Activated CD4-positive, alpha-beta memory T cell treated with anti-CD3 and anti-CD28 coated beads, Interleukin-2, amount 10 ng/mL, durations not matched to agents 7 days and 5 days (primary cell): Measurements from ENCODE around the gene OR51L1. TPM values are rescaled to one million over a fixed set of nuclear protein-coding genes. Genes with fewer than 3 reads are reported as not detected.
A peak's percentile ranks its signal among the peaks of the same experiment; 100 is the strongest.
"Not testable (repeated sequence)": the region's sequence is repeated elsewhere in the genome, so short reads cannot be mapped to it uniquely, and the experiment has no call there.

Experiments used
- CTCF ChIA-PET: fragments of 350-600 bp; sonication (Branson Sonifier 250); formaldehyde crosslinking; loops from one replicate; lab custom pipeline; 2021; ENCODE audit warnings: antibody characterized with exemption, inconsistent platforms; lab: Charles Lee
- POLR2A ChIA-PET: fragments of 350-600 bp; sonication (Branson Sonifier 250); formaldehyde crosslinking; loops from one replicate; lab custom pipeline; 2021; ENCODE audit warnings: antibody characterized with exemption; lab: Charles Lee
- DNase-seq: peaks from one replicate; pipeline ENCODE4 v3.0.0-alpha.2; 2020
- H3K27ac Mint-ChIP-seq: one replicate; pipeline ENCODE4 v1.8.0; 2021; ENCODE audit warnings: mild to moderate bottlenecking, mixed read lengths
- H3K27me3 Mint-ChIP-seq: one replicate; pipeline ENCODE4 v1.8.0; 2021; ENCODE audit warnings: mixed read lengths
- H3K36me3 Mint-ChIP-seq: one replicate; pipeline ENCODE4 v1.8.0; 2021; ENCODE audit warnings: low read depth, mixed read lengths
- H3K4me1 Mint-ChIP-seq: one replicate; pipeline ENCODE4 v1.8.0; 2021; ENCODE audit warnings: mixed read lengths
- H3K4me3 Mint-ChIP-seq: one replicate; pipeline ENCODE4 v1.8.0; 2021; ENCODE audit warnings: mild to moderate bottlenecking, mixed read lengths
- H3K9me3 Mint-ChIP-seq: one replicate; pipeline ENCODE4 v1.8.0; 2021; ENCODE audit warnings: mixed read lengths
- total RNA-seq, 2 experiments: library from RNA; stranded (reverse); gene quantifications; one replicate each; pipeline ENCODE4 v1.2.3, GENCODE V29; 2021

Gene OR51L1, protein sequence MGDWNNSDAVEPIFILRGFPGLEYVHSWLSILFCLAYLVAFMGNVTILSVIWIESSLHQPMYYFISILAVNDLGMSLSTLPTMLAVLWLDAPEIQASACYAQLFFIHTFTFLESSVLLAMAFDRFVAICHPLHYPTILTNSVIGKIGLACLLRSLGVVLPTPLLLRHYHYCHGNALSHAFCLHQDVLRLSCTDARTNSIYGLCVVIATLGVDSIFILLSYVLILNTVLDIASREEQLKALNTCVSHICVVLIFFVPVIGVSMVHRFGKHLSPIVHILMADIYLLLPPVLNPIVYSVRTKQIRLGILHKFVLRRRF
- total RNA-seq = not detected

DNA sequence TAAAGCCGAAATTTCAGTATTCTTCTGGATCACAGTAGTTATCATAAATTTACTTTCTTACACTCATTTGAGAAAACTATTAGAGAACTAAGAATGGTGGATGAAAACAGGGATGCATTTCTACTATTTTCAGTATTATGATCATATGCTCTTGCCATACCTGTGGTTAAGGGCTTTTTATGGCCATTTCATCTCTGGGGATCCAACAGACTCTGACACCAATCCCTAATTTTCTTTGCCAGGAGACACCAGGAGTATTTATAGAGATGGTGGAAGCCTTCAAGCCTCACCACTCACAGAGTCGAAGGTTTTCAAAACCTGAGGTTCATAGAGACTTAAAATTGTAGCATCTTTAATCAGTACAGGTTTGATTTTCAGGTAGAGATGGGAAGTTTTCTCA is at the start of gene OR51L1:
Gene OR51L1, plus strand, starts transcription at position 301 of the 400 bp plus-strand sequence. CDS start 4,132 bp downstream, outside the sequence.
- Mint-ChIP-seq H3K27me3 (no peaks in the 10 kb centered on the region), H3K4me1 (no peaks in the 10 kb centered on the region), H3K9me3 (no peaks in the 10 kb centered on the region), H3K36me3 (no peaks in the 10 kb centered on the region), H3K27ac (no peak within 1 kb of the TSS), H3K4me3 (no peak within 1 kb of the TSS)
- DNase-seq = no peak
- ChIA-PET CTCF (no interaction called here), POLR2A (no interaction called here)

DNA sequence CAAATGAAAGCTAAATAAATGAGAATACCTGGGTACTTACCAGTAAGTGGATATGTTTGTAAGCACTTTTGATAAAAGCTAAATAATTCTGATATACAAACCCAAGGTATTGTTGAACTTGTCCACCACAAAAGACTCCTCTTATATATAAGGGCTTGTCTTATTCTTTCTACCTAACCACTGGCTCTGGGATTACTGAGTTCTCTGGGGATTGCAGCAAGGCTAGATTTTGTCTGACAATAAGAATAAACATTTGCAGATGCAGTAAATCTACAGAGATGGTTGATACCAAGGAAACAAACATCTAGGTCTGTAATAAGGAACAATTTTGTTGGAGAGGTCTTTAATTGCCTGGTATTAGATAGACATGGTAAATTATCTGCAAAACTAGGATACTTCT is 47.1 kb upstream of the OR51L1 start, which contains the start of gene OR51A4:
Gene OR51A4, minus strand, starts transcription at position 101 of the 400 bp plus-strand sequence. CDS start 505 bp downstream, outside the sequence.
- CTCF ChIA-PET = no interaction called here
- Mint-ChIP-seq H3K4me1 (no peaks in the 10 kb centered on the region), H3K27me3 (no peaks in the 10 kb centered on the region), H3K36me3 (no peaks in the 10 kb centered on the region), H3K9me3 (no peaks in the 10 kb centered on the region), H3K27ac (no peak within 1 kb of the TSS), H3K4me3 (no peak within 1 kb of the TSS)
- POLR2A ChIA-PET = no interaction called here
- no peak for DNase-seq

DNA sequence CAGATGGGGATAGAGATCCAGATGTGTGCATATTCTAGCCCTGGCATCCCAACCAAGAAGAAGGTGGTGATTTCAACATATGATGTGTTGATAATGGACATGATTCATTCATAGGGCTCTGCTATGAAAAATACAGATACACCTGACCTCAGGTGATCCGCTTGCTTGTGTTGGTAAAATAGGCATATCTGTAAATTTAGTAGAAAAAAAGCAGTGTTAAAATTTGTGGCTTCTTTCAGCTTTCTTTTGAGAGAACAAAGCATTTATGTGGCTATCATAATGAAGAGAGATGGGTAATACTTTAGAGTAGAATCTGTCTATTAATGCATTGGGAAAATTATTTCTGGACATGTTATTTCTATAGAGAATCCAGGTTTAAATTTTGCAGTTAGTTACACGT is 39.0 kb upstream of the OR51L1 start, which contains the start of gene OR51A2:
Gene OR51A2, minus strand, starts transcription at position 101 of the 400 bp plus-strand sequence. Its CDS starts 0 bp downstream, at position 101.
- DNase-seq, H3K9me3 Mint-ChIP-seq, H3K4me1 Mint-ChIP-seq, H3K36me3 Mint-ChIP-seq, POLR2A ChIA-PET, H3K4me3 Mint-ChIP-seq, H3K27ac Mint-ChIP-seq, CTCF ChIA-PET, H3K27me3 Mint-ChIP-seq: not testable (repeated sequence)

DNA sequence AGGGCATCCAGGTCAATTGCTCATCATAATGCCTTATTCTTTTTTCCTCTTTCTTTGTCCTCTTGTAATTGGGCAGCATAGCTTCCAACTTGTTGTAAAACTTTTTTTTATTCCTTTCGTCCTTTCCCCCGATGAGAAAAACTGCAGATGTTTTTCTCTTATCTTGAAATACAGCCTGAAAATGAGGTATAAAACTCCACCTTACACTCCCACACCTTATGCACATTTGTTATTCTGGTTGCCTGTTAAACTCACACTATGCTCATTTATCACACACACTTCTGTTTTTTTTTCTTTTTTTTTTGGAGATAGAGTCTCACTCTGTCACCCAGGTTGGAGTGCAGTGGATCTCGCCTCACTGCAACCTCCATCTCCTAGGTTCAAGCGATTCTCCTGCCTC is 37.3 kb upstream of the OR51L1 start:
- ChIA-PET CTCF (no interaction called here), POLR2A (no interaction called here)
- no peaks in the 10 kb centered on the region for H3K4me1 Mint-ChIP-seq

DNA sequence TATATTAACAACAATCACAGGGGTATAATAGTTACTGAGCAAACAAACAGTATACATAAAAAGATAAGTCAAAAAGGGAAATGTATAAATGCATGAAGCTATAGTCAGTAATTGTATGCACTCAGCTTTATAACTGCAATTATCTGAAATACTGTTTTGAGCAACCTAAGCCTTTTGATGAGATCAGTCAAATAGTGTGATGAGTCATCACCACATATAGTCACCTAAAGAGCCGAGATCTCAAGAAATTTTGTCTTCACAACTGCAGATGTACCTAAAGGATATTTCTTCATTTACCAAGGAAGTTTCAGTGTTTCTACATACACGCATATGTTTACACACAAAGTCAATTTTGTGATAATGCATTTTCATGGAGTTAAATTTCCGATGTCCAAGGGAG is 33.8 kb upstream of the OR51L1 start:
- H3K27ac Mint-ChIP-seq = no peak overlapping the region
- no peaks in the 10 kb centered on the region for H3K36me3 Mint-ChIP-seq
- H3K4me3 Mint-ChIP-seq = no peak overlapping the region
- no peaks in the 10 kb centered on the region for H3K4me1 Mint-ChIP-seq
- ChIA-PET POLR2A (no interaction called here), CTCF (no interaction called here)
- peaks cover 2% of the 10 kb centered on the region for H3K9me3 Mint-ChIP-seq
- no peak for DNase-seq
- no peaks in the 10 kb centered on the region for H3K27me3 Mint-ChIP-seq

More for the DNA sequence above, 37.3 kb upstream of the OR51L1 start:
- peaks cover 2% of the 10 kb centered on the region for H3K9me3 Mint-ChIP-seq
- H3K4me3 Mint-ChIP-seq = no peak overlapping the region
- no peak overlapping the region for H3K27ac Mint-ChIP-seq
- no peak for DNase-seq
- no peaks in the 10 kb centered on the region for H3K27me3 Mint-ChIP-seq
- no peaks in the 10 kb centered on the region for H3K36me3 Mint-ChIP-seq

DNA sequence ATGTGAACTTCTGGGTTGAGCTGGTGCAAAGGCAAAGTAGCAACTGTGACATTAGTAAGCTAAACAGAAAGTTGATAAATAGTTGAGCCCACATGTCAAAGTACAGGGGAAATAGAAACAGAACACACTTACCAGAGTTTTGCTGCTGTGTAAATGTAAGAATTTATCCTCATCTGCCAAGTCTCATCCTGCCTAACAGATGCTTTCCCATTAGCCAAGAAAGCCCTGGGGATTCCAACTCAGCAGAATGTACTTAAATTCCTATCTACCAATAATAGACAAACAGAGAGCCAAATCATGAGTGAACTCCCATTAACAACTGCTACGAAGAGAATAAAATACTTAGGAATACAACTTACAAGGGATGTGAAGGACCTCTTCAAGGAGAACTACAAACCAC is 31.8 kb upstream of the OR51L1 start:
- Mint-ChIP-seq H3K36me3 (no peaks in the 10 kb centered on the region), H3K4me1 (no peaks in the 10 kb centered on the region), H3K27ac (no peak overlapping the region), H3K27me3 (no peaks in the 10 kb centered on the region), H3K9me3 (peaks cover 2% of the 10 kb centered on the region), H3K4me3 (no peak overlapping the region)
- no peak for DNase-seq
- ChIA-PET POLR2A (no interaction called here), CTCF (no interaction called here)

DNA sequence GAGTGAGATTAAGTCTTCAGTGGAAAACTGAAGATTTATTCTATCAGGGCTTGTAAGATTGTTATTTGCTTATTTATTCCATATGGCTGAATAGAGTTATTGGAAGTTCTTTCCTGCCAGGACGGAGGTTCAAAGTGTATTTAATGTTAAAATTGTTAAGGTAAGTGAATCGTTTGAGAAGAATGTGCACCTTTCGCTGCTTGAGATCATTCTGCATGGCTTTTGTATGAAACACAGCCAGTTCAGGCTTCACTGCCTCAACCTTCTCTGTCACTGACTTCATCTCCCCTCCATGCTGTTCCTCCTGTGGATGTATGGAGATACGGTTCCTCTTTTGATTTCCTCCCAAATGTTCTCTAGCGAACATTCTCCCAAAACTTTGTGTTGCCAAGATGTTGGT is 19.2 kb upstream of the OR51L1 start:
- no peak overlapping the region for H3K4me3 Mint-ChIP-seq
- no peaks in the 10 kb centered on the region for H3K4me1 Mint-ChIP-seq
- ChIA-PET POLR2A (no interaction called here), CTCF (no interaction called here)
- DNase-seq = no peak
- no peaks in the 10 kb centered on the region for H3K27me3 Mint-ChIP-seq
- no peaks in the 10 kb centered on the region for H3K36me3 Mint-ChIP-seq
- peaks cover 2% of the 10 kb centered on the region for H3K9me3 Mint-ChIP-seq
- no peak overlapping the region for H3K27ac Mint-ChIP-seq

DNA sequence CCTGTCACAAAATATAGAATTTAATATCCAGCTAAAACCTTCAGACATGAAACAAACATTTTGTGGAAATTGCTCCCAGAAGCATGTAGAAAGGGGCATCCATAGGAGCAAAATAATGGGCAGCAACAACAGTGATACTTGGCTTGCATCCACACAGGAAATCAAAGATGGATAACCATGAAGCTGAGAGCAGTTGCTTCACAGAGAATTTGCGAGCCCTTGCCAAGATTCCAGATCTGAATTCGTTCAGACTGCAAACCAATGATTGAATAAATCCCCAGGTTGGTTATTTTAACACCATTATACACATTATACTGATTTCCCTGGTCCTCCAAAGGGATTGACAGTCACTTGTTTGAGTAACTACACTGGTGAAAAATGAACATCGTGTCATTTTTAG is 15.6 kb upstream of the OR51L1 start:
- Mint-ChIP-seq H3K4me3 (no peak overlapping the region), H3K36me3 (no peaks in the 10 kb centered on the region), H3K9me3 (peaks cover 2% of the 10 kb centered on the region), H3K27ac (no peak overlapping the region), H3K27me3 (no peaks in the 10 kb centered on the region), H3K4me1 (no peaks in the 10 kb centered on the region)
- CTCF ChIA-PET = no interaction called here
- DNase-seq = no peak
- POLR2A ChIA-PET = no interaction called here

DNA sequence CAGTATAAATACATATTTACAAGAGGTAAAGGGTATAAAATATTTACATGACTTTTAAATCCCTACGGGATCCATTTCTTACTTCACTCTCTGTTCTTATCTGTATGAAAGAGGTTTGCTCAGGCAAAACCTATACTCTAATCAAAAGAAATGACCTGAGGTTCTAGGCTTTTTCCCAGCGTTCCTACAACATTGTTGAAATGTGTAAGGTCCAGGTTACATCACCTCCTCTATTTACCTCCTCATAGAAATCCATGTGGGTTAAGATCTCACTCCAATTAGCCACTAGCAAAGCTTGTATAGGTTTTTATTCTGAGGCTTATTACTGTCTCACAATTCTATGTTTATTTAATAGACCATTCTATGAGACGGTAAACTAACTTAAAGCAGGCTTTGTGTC is 12.0 kb upstream of the OR51L1 start:
- no peaks in the 10 kb centered on the region for H3K4me1 Mint-ChIP-seq
- ChIA-PET POLR2A (no interaction called here), CTCF (no interaction called here)
- no peak overlapping the region for H3K4me3 Mint-ChIP-seq
- H3K9me3 Mint-ChIP-seq = no peaks in the 10 kb centered on the region
- no peak overlapping the region for H3K27ac Mint-ChIP-seq
- no peaks in the 10 kb centered on the region for H3K27me3 Mint-ChIP-seq
- no peaks in the 10 kb centered on the region for H3K36me3 Mint-ChIP-seq
- no peak for DNase-seq

DNA sequence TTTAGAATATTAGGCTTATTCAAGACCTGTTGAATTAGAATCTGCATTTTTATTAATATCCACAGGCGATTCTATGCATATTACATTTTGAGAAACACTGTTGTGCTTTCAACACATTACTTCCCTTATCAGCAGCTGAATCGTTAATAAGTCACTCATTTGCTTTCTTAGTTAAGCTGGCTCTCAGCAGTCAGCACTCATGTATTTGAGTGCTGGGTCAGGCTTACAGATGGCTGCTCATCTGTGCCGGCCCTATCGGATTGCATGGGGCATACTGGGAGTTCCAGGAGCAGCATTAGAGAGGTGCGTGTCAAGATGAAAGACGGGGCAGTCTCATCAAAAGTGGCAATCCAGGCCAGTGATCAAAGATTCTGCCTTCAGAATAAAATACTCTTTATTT is 10.8 kb upstream of the OR51L1 start:
- H3K9me3 Mint-ChIP-seq = no peaks in the 10 kb centered on the region
- ChIA-PET CTCF (no interaction called here), POLR2A (no interaction called here)

DNA sequence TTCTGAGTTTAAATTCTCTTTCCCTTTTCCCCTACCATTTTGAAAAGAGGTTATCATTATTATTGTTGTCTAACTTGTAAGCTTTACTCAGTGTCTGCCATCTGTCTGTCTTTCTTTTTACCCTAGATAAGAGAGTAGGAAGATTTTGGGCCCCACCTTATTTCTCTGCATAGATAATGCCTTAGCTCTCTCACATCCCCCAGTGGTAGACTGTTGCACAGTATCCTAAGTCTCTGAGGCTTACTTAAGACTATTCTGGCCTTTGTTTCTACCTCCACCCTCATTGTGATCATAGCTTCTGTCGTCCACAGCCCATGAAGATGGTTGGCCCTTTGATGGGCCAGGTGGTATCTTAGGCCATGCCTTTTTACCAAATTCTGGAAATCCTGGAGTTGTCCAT is 3.6 kb upstream of the OR51L1 start:
- Mint-ChIP-seq H3K9me3 (no peaks in the 10 kb centered on the region), H3K4me3 (no peak overlapping the region), H3K4me1 (no peaks in the 10 kb centered on the region), H3K36me3 (no peaks in the 10 kb centered on the region), H3K27ac (no peak overlapping the region), H3K27me3 (no peaks in the 10 kb centered on the region)
- ChIA-PET CTCF (no interaction called here), POLR2A (no interaction called here)
- DNase-seq = no peak

More for the DNA sequence above, 10.8 kb upstream of the OR51L1 start:
- no peak overlapping the region for H3K4me3 Mint-ChIP-seq
- H3K27ac Mint-ChIP-seq = no peak overlapping the region
- no peaks in the 10 kb centered on the region for H3K36me3 Mint-ChIP-seq
- no peak for DNase-seq
- H3K27me3 Mint-ChIP-seq = no peaks in the 10 kb centered on the region
- no peaks in the 10 kb centered on the region for H3K4me1 Mint-ChIP-seq

DNA sequence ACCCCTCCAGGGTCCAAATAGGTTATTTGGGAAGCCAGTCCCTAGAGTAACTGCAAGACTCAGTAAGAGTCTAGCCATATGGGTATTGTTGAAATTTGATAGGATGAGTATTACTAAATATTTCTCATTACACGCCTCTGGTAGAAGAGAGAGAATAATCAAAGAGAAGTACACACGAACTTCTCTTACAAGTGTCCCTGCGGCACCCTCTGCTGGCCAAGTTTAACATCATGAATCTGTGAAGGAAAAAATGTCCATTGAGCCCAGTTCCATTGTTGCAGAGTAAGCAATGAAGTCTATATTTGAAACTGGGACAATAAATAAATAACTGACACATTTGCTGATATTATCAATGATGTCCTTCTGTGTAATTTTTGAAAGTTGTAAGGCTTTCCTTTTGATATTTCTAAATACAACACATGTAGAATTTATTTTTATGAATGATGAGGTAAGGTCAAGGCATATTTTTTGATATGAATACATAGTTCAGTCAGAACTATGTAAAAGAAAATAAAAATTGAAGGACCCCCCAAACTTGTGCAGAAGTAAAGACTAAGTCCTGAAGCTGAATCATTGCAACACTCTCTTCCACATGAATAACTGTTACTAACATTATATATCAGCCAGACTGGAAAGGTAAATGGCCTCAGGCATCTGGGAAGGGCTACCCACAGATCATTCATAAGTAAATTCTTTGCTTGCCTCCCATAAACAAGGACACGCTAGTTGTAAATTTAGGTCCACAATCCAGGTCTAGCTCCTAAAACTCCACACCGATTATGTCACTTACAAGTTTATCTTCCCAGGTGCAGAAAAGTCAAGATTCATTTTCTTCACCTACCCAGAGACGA is 10.0 kb downstream of the OR51L1 start:
- H3K36me3 Mint-ChIP-seq = no peaks in the 10 kb centered on the region
- no peaks in the 10 kb centered on the region for H3K4me1 Mint-ChIP-seq
- H3K27ac Mint-ChIP-seq = no peak overlapping the region
- H3K27me3 Mint-ChIP-seq = no peaks in the 10 kb centered on the region
- no peak overlapping the region for H3K4me3 Mint-ChIP-seq
- peak; percentile 31 for DNase-seq
- H3K9me3 Mint-ChIP-seq = no peaks in the 10 kb centered on the region
- CTCF ChIA-PET = interaction anchor here (1.6 kb wide), 1 partner anchor 12 kb away, joined by 3 read pairs; no protein-coding TSS in a partner anchor
- POLR2A ChIA-PET = no interaction called here

DNA sequence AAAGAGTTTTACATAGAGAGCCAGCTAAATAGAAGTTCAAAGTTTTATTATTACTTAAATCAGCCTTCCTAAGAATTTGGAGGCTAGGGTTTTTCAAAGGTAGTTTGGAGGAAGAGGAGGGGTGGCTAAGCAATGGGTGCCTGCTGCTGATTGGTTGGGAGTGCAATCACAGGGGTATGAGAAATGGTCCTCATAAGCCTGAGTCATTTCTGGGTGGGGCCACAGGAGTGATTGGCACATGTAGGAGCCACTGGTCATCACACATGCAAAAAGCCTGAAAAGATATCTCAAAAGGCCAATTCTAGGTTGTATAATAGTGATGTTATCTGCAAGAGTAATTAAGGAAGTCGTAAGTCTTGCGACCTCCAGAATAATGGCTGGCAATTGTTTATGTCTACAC is 12.9 kb downstream of the OR51L1 start:
- Mint-ChIP-seq H3K4me3 (no peak overlapping the region), H3K36me3 (no peaks in the 10 kb centered on the region), H3K4me1 (no peaks in the 10 kb centered on the region), H3K27me3 (no peaks in the 10 kb centered on the region), H3K27ac (no peak overlapping the region), H3K9me3 (no peaks in the 10 kb centered on the region)
- ChIA-PET POLR2A (no interaction called here), CTCF (no interaction called here)
- DNase-seq = no peak
